ENCODE data around the gene TFG.

- TF ChIP-seq CTCF (IDR thresholded peaks at IDR 0.05) (no peak), POLR2A (IDR thresholded peaks at IDR 0.05) (no peak)
Observed at GRCh38 chr3:100698736-100699135, 10.6 kb upstream of the TFG start.

All from thyroid gland (tissue), 4 donors.